ENCODE data around the gene HBZ. TPM values are rescaled to one million over a fixed set of nuclear protein-coding genes. Genes with fewer than 3 reads are reported as not detected.
A peak's percentile ranks its signal among the peaks of the same experiment; 100 is the strongest.

Gene HBZ
- total and polyA plus RNA-seq, 9 of the 15 experiments (the other 6 are each of a cell fraction or from before 2014, with no cell fraction given) = 58.0 to 610 (median 113) TPM

DNA sequence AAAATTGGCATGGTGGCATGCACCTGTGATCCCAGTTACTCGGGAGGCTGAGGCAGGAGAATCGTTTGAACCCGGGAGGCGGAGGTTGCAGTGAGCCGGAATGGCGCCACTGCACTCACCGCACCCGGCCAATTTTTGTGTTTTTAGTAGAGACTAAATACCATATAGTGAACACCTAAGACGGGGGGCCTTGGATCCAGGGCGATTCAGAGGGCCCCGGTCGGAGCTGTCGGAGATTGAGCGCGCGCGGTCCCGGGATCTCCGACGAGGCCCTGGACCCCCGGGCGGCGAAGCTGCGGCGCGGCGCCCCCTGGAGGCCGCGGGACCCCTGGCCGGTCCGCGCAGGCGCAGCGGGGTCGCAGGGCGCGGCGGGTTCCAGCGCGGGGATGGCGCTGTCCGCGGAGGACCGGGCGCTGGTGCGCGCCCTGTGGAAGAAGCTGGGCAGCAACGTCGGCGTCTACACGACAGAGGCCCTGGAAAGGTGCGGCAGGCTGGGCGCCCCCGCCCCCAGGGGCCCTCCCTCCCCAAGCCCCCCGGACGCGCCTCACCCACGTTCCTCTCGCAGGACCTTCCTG is 27.7 kb downstream of the HBZ start, which contains the start of gene HBQ1 (continued):
- TF ChIP-seq, protein P1, sequence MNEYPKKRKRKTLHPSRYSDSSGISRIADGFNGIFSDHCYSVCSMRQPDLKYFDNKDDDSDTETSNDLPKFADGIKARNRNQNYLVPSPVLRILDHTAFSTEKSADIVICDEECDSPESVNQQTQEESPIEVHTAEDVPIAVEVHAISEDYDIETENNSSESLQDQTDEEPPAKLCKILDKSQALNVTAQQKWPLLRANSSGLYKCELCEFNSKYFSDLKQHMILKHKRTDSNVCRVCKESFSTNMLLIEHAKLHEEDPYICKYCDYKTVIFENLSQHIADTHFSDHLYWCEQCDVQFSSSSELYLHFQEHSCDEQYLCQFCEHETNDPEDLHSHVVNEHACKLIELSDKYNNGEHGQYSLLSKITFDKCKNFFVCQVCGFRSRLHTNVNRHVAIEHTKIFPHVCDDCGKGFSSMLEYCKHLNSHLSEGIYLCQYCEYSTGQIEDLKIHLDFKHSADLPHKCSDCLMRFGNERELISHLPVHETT (CRISPR knock-in tag; conservative IDR thresholded peaks at IDR 0.05 in 1 of 2, IDR thresholded peaks at IDR 0.05 in 1 of 2) = peak in 1 of 2 experiments; percentile 23; a peak in 1 of 4 replicates
- TF ChIP-seq TEAD1 (CRISPR knock-in tag; IDR thresholded peaks at IDR 0.05) (peak in 1 of 2 experiments; percentile 34; a peak in 1 of 4 replicates), TCF7 (IDR thresholded peaks at IDR 0.05; ENCODE audit: borderline replicate concordance) (no peak), CCNT2 (IDR thresholded peaks at IDR 0.05; ENCODE audit: borderline replicate concordance, extremely low read depth, insufficient read length, low read depth, low read length) (peak; percentile 67), XRCC5 (IDR thresholded peaks at IDR 0.05; ENCODE audit: low read depth, low read length) (0 out of 2 replicates have a peak, but pooled peaks have one; percentile 13), ZNF668 (CRISPR knock-in tag; IDR thresholded peaks at IDR 0.05) (no peak), ZNF143 (CRISPR knock-in tag; IDR thresholded peaks at IDR 0.05) (no peak), NRF1 (conservative IDR thresholded peaks at IDR 0.05 in 1 of 2, IDR thresholded peaks at IDR 0.05 in 1 of 2) (peak; percentile 87 to 90), LARP7 (IDR thresholded peaks at IDR 0.05) (no peak)
- TF ChIP-seq, protein P2, sequence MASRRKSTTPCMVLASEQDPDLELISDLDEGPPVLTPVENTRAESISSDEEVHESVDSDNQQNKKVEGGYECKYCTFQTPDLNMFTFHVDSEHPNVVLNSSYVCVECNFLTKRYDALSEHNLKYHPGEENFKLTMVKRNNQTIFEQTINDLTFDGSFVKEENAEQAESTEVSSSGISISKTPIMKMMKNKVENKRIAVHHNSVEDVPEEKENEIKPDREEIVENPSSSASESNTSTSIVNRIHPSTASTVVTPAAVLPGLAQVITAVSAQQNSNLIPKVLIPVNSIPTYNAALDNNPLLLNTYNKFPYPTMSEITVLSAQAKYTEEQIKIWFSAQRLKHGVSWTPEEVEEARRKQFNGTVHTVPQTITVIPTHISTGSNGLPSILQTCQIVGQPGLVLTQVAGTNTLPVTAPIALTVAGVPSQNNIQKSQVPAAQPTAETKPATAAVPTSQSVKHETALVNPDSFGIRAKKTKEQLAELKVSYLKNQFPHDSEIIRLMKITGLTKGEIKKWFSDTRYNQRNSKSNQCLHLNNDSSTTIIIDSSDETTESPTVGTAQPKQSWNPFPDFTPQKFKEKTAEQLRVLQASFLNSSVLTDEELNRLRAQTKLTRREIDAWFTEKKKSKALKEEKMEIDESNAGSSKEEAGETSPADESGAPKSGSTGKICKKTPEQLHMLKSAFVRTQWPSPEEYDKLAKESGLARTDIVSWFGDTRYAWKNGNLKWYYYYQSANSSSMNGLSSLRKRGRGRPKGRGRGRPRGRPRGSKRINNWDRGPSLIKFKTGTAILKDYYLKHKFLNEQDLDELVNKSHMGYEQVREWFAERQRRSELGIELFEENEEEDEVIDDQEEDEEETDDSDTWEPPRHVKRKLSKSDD (conservative IDR thresholded peaks at IDR 0.05; ENCODE audit: low read length) = 0 out of 2 replicates have a peak, but pooled peaks have one; percentile 32
- TF ChIP-seq, protein P3, sequence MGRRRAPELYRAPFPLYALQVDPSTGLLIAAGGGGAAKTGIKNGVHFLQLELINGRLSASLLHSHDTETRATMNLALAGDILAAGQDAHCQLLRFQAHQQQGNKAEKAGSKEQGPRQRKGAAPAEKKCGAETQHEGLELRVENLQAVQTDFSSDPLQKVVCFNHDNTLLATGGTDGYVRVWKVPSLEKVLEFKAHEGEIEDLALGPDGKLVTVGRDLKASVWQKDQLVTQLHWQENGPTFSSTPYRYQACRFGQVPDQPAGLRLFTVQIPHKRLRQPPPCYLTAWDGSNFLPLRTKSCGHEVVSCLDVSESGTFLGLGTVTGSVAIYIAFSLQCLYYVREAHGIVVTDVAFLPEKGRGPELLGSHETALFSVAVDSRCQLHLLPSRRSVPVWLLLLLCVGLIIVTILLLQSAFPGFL (CRISPR knock-in tag; IDR thresholded peaks at IDR 0.05) = 0 out of 2 replicates have a peak, but pooled peaks have one; percentile 74
- TF ChIP-seq, protein P4, sequence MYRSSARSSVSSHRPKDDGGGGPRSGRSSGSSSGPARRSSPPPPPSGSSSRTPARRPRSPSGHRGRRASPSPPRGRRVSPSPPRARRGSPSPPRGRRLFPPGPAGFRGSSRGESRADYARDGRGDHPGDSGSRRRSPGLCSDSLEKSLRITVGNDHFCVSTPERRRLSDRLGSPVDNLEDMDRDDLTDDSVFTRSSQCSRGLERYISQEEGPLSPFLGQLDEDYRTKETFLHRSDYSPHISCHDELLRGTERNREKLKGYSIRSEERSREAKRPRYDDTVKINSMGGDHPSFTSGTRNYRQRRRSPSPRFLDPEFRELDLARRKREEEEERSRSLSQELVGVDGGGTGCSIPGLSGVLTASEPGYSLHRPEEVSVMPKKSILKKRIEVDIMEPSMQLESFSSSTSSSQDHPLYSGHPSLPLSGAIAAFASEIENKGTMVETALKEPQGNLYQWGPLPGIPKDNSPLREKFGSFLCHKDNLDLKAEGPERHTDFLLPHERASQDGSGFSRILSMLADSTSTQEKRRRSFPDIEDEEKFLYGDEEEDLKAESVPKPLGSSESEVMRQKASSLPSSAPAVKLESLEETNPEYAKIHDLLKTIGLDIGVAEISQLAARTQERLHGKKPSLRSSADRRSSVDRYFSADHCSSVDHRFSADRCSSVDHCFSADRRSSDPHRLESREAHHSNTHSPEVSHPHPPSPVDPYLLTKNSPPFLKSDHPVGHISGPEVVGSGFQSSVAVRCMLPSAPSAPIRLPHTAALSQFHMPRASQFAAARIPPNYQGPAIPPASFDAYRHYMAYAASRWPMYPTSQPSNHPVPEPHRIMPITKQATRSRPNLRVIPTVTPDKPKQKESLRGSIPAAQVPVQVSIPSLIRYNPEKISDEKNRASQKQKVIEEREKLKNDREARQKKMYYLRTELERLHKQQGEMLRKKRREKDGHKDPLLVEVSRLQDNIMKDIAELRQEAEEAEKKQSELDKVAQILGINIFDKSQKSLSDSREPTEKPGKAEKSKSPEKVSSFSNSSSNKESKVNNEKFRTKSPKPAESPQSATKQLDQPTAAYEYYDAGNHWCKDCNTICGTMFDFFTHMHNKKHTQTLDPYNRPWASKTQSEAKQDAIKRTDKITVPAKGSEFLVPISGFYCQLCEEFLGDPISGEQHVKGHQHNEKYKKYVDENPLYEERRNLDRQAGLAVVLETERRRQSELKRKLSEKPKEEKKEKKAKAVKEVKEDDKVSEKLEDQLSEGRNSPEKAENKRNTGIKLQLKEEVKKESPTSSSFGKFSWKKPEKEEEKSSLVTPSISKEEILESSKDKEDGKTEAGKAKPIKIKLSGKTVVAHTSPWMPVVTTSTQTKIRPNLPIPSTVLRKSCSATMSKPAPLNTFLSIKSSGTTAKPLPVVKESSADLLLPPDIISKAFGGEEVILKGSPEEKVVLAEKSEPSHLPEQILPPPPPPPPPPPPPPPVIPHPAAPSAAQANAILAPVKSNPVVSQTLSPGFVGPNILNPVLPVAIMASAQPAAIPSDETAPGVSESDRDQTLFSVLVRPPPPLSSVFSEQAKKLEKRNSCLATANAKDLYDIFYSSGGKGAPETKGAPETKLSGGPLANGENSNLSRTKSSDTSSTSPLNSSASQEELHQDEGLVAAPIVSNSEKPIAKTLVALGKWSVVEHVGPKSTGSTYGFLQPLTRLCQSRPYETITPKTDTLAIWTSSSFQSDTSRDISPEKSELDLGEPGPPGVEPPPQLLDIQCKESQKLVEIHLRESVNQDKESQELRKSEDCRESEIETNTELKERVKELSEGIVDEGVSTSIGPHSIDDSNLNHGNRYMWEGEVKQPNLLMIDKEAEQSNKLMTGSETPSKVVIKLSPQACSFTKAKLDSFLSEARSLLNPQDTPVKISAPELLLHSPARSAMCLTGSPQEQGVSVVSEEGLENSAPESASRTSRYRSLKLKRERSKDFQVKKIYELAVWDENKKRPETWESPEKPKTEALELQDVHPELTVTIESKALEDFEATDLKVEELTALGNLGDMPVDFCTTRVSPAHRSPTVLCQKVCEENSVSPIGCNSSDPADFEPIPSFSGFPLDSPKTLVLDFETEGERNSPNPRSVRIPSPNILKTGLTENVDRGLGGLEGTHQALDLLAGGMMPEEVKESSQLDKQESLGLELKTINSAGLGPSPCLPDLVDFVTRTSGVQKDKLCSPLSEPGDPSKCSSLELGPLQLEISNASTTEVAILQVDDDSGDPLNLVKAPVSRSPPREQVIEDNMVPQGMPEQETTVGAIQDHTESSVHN (IDR thresholded peaks at IDR 0.05; ENCODE audit: borderline replicate concordance in 1 of 2, low read depth in 1 of 2) = no peak
